ENCODE results near the gene CMPK2.
"Not testable (repeated sequence)": the region's sequence is repeated elsewhere in the genome, so short reads cannot be mapped to it uniquely, and the experiment has no call there.

The CMPK2 gene

DNA sequence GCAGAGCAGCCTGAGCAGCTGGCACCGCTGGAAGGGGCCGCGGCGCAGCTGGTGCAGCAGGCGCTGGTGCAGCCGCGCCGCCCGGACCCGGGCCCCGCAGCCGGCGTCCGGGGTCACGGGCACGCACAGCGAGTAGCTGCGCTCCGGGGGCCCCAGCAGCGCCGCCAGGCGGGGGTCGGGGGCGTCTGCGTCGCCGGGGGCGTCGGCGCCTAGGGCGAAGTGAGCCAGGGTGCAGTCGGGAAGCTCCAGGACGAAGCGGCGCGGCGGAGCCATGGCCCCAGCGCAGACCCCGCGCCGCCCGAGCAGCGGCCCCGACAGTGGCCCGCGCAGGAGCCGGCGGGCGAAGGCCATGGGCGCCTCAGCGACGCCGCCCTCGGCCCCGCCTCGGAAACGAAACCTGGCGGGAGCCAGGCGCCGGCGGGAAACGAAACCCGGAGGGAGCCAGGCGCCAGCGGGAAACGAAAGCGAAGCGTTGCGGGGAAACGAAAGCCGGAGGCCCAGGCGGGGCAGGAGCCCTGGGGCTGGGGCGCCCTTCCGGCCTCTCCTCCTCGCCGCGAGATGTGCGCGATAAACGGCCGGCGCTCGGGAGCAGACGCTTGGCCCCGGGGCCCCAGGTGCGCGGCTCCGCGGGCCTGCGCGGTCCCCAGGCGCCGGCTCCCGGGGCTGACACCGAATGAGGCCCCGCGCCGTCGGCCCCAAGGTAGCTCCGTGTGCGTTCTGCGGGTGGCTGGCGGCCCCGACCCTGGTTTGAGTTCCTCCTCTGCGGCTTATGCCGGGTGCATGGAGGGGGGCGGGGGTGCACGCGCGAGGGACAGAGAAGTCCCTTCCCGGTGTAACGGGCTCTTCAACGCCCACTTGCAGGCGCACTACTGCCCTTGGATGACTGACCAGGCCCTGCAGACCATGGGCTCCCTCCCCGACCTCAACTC is at the start of gene CMPK2:
CMPK2 (minus strand) TSS at position 562 of the 929 bp plus-strand sequence; CDS start at position 351, 211 bp downstream.
- DNase-seq = peak; percentile 87

DNA sequence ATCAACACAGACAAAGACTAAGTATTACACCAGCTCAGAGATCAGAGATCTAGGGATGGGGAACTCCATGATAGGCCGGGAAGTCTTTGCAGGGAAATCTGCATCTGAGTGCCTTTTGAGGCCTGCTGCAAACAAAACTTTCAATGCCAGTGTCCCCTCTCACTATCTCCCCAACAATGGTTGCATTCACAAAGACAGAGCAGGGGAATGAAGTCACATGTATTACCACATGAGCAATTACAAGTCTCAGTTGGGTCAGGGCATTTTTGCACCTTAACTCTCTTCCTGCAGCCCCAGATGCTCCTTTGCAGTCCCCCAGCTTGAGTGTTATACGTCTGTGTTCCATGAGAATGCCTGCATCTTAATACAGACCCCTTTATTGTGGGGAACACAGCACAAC is 49.7 kb upstream of the CMPK2 start:
- DNase-seq = no peak

GRCh38 chr2:6914828-6915227 is 49.1 kb upstream of the CMPK2 start:
- DNase-seq = no peak

- DNase-seq = peak; percentile 61
These were observed 47.9 kb upstream of the CMPK2 start for GRCh38 chr2:6913415-6914157.

DNA sequence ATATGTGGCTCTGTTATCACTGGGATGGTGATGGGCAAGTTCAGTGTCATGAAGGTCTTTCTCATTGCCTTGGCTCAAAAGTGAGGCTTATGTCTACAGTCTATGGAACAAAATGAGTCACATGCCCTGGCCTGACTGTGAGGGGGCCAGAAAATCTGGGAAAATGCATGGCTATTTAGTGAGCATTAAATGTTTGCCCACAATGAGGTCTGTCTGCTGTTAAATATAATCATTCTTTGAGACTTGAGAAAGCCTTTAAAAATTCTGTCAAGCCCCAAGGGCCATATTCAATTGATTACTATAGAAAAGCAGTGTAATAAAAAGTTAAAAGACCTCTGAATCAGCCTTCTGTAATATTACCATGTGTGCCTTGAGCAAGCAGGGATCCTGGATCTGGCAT is 46.0 kb upstream of the CMPK2 start:
- DNase-seq = no peak

GRCh38 chr2:6909431-6910385 is 44.0 kb upstream of the CMPK2 start:
- DNase-seq = peak; percentile 86

- no peak for DNase-seq
These were observed 42.6 kb upstream of the CMPK2 start for GRCh38 chr2:6908291-6908690.

GRCh38 chr2:6906165-6906741 is 40.5 kb upstream of the CMPK2 start:
- peak; percentile 76 for DNase-seq

GRCh38 chr2:6905668-6906067 is 40.0 kb upstream of the CMPK2 start:
- no peak for DNase-seq

- not testable (repeated sequence) for DNase-seq
These were observed 36.9 kb upstream of the CMPK2 start for GRCh38 chr2:6902581-6902980.

GRCh38 chr2:6896930-6897759 is 31.4 kb upstream of the CMPK2 start:
- peak; percentile 52 for DNase-seq

DNA sequence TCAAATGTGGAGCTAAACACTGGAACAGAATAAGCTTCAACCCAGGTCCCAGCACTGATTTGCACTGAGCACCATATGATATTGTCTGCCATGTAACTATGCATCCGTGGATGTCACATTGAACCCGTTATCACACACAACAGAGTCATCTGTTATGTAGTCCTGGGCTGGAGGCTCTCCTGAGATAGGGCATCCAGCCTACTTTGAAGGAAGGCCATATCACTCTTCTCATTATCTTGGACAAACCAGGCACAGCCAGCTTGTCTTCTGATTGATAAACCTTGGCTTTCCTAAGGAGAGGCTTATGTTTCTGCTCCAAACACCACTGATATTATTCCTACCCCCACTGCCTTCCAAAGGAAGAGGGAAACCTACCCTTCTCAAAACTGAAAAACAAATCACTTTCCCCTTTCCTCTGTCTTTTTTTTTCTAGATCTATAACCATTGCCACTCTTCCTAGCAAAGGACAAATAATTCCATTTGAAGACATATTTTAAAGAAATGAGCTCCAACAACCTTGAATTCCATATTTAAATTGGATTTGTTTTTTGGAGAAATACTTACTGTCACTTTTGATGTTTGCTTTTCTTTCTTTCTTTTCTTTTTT is 28.3 kb upstream of the CMPK2 start:
- no peak for DNase-seq

- no peak for DNase-seq
These were observed 23.0 kb upstream of the CMPK2 start for GRCh38 chr2:6888724-6889123.

DNA sequence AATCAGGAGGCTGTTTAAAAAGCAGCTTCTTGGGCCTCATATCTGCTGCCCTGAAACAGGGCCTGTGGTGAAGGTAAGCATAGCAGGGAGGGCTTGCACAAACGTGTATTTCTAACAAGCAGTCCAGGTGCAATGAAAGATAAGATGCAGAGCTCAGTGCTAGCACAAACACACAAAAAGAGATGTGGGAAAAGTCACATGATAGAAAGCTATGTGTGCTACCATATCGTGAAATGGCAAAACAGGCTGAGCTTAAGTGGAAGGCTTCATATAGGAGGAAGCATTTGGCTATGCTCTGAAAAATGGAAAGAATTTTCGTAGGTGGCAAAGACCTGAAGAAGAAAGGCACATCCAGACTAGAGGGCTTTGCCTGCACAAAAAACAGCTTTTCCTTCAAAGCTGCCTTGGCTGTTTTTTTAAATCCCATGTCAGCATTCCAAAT is 22.1 kb upstream of the CMPK2 start:
- no peak for DNase-seq

- no peak for DNase-seq
These were observed 20.3 kb upstream of the CMPK2 start for GRCh38 chr2:6885968-6886367.

- DNase-seq = no peak
These were observed 19.8 kb upstream of the CMPK2 start for GRCh38 chr2:6885551-6885950.

DNA sequence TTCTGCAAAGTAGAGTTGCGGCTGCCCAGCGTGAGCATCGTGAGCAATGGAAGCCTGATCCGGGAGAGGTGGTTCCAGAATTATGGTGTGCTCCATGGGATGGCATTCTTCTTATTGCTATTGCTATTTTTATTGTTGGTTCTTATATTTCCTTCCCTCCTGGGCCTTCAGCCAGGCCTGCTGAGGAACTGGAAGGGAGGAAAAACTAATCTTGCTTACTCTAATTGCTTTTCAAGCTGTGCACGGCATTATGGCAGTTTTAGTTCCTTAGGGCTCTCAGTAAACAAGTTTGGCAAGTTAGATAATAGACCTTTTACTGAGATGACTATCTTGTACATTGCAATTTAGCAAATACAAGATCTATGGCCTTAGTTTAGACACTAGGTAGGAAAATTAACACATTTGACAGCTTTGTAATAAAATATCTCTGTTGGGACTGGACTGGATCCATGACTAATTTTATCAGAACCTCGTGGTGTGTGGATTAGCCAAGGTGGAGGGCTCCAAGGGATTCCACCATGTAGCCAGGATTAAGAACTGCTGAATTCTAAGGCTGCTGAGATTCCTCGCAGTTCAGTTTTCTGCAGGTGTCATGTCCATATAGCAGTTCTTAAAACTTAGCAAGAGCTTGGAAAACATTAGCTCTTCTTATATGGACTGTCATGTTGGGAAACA is 17.9 kb upstream of the CMPK2 start:
- no peak for DNase-seq

- no peak for DNase-seq
These were observed 15.8 kb upstream of the CMPK2 start for GRCh38 chr2:6881516-6881915.

DNA sequence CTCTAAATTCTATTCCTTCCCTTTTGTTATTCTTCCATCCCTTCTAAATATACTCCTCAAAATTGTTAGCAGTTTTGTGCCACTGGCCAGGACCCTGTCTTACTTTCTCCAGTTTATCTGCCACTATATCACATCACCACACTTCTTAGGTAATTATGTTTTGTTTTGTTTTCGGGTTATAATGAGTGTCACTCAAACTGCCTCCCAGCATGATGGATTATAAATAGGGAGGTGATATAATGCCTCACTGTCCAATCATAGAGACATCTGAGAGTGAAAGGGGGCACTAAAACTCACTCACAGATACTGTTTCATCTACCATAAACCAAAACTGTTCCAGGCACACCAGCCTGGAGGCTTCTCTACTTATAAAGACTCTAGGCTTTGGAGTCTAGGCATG is 15.3 kb upstream of the CMPK2 start:
- DNase-seq = no peak

DNA sequence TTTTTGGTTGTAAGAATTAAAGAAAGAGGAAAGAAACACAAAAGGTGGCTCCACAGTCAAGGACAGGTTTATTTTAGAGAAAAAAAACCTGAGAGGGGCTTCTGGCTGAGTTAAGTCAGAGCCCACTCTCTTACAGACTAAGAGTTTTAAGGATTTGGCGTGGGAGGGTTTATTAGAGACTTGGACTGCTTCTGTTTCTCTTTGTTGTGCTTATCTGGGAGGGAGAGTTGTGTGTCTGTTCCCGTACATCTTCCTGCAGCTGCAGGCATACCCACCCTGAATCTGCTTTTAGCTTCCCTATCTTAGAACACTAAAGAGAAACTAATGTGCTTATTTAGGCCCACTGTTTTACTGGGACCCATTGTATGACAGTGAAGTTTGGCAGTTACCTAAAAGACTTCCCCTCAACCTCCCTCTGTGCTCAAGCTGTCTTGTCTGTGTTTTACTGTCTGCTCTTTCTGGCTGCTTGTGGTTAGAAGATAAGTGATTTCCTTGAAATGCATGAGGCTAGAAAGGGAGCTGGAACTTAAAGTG is 14.6 kb upstream of the CMPK2 start:
- DNase-seq = peak; percentile 43

All from activated CD4-positive, alpha-beta T cell treated with anti-CD3 and anti-CD28 coated beads, Interleukin-2, Interleukin-6, amounts not matched to agents 100 ng/mL and 50 ng/mL, durations not matched to agents 16 hours and 8 hours (primary cell).